OCI-LY7 (cell line): Measurements from ENCODE around the gene CDK12.

Experiments used
- EZH2phosphoT487 ChIP-seq: fragments of 200-600 bp; sonication (generic); IDR thresholded peaks from 2 replicates; pipeline ENCODE4 v1.6.1; 2018; ENCODE audit warnings: low read depth, borderline replicate concordance, mild to moderate bottlenecking, mixed run types, antibody characterized with exemption, low read length, moderate library complexity, mixed read lengths
- TF ChIP-seq, protein P1 (sequence below): fragments of 200-600 bp; sonication (generic); conservative IDR thresholded peaks from 2 replicates; pipeline ENCODE4 v1.5.1; 2014; ENCODE audit warnings: mild to moderate bottlenecking, antibody characterized with exemption, low read length, moderate library complexity, mixed read lengths

DNA sequence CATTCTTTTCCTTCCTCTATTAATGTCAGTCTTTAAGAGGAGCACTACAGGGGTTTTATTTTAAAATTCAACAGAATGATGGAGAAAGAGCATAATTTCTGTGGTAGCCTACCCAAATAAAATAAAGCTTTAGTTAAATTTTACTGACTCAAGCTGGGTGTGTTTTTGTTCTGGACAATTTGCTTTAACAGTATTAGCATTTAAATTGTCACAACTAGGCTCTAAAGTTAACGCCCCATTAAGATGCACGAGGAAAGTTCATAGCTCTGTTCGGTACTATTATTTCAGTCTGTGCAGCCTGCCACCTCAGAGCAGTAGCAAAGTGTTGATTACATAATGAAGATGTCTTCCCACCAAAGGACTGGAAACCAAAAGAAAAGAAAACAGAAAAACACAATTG lies 52.0 kb downstream of the CDK12 start:
- TF ChIP-seq, protein P1, sequence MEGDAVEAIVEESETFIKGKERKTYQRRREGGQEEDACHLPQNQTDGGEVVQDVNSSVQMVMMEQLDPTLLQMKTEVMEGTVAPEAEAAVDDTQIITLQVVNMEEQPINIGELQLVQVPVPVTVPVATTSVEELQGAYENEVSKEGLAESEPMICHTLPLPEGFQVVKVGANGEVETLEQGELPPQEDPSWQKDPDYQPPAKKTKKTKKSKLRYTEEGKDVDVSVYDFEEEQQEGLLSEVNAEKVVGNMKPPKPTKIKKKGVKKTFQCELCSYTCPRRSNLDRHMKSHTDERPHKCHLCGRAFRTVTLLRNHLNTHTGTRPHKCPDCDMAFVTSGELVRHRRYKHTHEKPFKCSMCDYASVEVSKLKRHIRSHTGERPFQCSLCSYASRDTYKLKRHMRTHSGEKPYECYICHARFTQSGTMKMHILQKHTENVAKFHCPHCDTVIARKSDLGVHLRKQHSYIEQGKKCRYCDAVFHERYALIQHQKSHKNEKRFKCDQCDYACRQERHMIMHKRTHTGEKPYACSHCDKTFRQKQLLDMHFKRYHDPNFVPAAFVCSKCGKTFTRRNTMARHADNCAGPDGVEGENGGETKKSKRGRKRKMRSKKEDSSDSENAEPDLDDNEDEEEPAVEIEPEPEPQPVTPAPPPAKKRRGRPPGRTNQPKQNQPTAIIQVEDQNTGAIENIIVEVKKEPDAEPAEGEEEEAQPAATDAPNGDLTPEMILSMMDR, result no peak
- TF ChIP-seq EZH2phosphoT487, result no peak
